ENCODE results near the gene LAMA4. TPM values are rescaled to one million over a fixed set of nuclear protein-coding genes. Genes with fewer than 3 reads are reported as not detected.

LAMA4 gene
- total RNA-seq, 1 donor from 2014 or later: 102 TPM

- Mint-ChIP-seq H3K4me3 (ENCODE audit: unreplicated experiment) (peak overlapping the region; percentile 96), H3K36me3 (ENCODE audit: low read depth) (no peaks in the 10 kb centered on the region), H3K27me3 (ENCODE audit: low read depth) (no peaks in the 10 kb centered on the region), H3K9me3 (ENCODE audit: low read depth) (no peaks in the 10 kb centered on the region), H3K4me1 (ENCODE audit: low read depth) (peaks cover 43% of the 10 kb centered on the region), H3K27ac (ENCODE audit: unreplicated experiment) (peak overlapping the region; percentile 94)
- TF ChIP-seq, protein P1, sequence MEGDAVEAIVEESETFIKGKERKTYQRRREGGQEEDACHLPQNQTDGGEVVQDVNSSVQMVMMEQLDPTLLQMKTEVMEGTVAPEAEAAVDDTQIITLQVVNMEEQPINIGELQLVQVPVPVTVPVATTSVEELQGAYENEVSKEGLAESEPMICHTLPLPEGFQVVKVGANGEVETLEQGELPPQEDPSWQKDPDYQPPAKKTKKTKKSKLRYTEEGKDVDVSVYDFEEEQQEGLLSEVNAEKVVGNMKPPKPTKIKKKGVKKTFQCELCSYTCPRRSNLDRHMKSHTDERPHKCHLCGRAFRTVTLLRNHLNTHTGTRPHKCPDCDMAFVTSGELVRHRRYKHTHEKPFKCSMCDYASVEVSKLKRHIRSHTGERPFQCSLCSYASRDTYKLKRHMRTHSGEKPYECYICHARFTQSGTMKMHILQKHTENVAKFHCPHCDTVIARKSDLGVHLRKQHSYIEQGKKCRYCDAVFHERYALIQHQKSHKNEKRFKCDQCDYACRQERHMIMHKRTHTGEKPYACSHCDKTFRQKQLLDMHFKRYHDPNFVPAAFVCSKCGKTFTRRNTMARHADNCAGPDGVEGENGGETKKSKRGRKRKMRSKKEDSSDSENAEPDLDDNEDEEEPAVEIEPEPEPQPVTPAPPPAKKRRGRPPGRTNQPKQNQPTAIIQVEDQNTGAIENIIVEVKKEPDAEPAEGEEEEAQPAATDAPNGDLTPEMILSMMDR (IDR thresholded peaks at IDR 0.05): no peak
- no peak for DNase-seq (ENCODE audit: low spot score)
Measured at GRCh38 chr6:112254921-112255320, 554 bp upstream of the LAMA4 start.

DNA sequence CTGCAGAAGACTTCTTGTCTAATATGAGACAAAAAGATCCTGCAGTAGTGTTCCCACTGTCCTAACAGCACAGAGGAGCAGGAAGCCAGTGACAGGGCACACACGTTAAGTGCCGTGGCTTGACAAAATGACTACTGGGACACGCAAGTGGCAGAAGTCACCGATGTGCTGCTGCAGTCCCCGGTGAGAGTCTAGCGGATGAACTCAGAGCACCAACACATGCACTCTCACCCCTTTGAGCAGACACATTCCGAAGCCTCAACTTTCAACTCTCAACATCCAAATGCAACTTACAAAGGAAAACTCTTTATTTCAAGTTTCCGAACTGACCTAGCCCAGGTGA is 898 bp downstream of the LAMA4 start:
- DNase-seq (ENCODE audit: low spot score): no peak
- peaks cover 4% of the 10 kb centered on the region for H3K36me3 Mint-ChIP-seq (ENCODE audit: low read depth)
- H3K4me3 Mint-ChIP-seq (ENCODE audit: unreplicated experiment): peak overlapping the region; percentile 96
- H3K27me3 Mint-ChIP-seq (ENCODE audit: low read depth): no peaks in the 10 kb centered on the region
- H3K9me3 Mint-ChIP-seq (ENCODE audit: low read depth): no peaks in the 10 kb centered on the region
- H3K27ac Mint-ChIP-seq (ENCODE audit: unreplicated experiment): peak overlapping the region; percentile 94
- TF ChIP-seq, protein P1 (IDR thresholded peaks at IDR 0.05): no peak
- peaks cover 53% of the 10 kb centered on the region for H3K4me1 Mint-ChIP-seq (ENCODE audit: low read depth)

DNA sequence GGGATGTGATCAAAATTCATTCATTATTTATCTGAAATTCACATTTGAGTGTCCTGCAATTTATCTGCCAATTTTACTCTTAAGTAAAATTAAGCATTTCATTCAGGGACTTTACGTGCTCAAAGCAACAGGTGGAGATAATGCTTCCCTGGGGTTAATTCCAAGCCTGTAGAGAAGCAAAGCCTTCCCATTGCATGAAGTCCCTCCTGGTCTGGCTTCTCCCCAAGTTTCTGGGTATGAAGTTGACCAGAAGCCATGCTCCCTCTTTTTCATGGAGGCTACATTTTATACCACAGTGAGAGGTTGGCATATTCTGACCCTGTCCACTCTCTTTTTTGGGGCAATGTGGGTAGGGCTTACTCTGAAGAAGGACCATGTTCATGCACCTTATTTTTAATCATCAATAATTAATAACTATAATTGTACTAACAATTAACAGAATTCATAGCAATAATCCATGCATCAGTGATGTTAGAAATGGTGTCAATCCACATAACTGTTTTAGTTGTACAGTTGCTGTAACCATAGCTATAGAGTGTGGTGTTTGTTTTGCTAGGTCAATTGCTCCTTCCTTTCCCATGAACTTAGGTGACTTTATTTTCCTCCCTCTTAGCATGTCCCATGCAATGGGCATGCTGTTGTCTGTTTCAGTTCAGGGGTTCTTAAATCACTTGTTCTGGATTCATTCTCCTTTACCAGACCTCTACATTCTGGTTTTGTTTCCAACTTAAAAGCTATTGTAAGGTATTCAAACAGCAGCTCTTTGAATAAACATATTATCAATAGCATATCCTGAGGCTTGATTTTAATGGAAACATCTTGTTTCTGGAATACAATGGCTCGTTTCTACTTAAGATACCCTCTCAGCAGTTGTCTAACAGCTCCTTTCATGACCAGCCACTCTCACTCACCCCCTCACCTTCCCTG is 1.5 kb downstream of the LAMA4 start:
- TF ChIP-seq, protein P1 (IDR thresholded peaks at IDR 0.05): no peak
- H3K27ac Mint-ChIP-seq (ENCODE audit: unreplicated experiment): peak overlapping the region; percentile 94
- H3K4me1 Mint-ChIP-seq (ENCODE audit: low read depth): peaks cover 55% of the 10 kb centered on the region
- no peaks in the 10 kb centered on the region for H3K27me3 Mint-ChIP-seq (ENCODE audit: low read depth)
- H3K4me3 Mint-ChIP-seq (ENCODE audit: unreplicated experiment): peak overlapping the region; percentile 96
- peaks cover 5% of the 10 kb centered on the region for H3K36me3 Mint-ChIP-seq (ENCODE audit: low read depth)
- no peak for DNase-seq (ENCODE audit: low spot score)
- no peaks in the 10 kb centered on the region for H3K9me3 Mint-ChIP-seq (ENCODE audit: low read depth)

DNA sequence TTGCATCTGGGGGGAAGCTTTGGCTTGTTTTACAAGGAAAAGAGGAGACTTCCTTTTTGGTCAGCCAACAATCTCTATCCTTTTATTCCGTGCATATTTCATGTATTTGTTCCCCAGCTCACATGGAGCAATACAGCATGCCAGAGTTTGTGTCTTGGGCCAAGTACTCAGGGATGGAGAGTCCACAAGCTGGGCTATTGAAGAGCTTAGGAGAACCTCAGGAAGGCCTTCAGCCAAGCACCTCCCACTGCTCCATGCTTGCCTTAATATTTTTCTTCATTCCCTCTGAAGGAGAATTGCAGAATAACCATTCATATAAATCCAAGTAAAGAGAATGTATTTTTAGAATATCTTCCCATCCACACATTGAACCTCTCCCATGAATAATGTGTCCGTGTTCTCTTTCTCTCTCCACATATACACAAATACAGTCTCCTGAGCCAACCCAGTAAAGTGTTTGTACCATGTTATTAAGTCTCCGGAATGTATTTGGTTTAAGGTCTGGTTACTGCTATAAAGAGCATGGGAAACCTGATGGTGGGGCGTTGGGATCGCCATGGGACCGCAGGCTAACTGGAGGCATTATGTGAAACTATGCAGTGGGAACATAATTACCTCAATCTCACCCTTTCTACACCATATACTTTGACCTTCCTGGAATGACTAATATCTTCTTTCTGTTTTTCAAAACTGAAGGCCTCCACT is 3.0 kb downstream of the LAMA4 start:
- no peaks in the 10 kb centered on the region for H3K27me3 Mint-ChIP-seq (ENCODE audit: low read depth)
- H3K4me3 Mint-ChIP-seq (ENCODE audit: unreplicated experiment): peak overlapping the region; percentile 96
- H3K27ac Mint-ChIP-seq (ENCODE audit: unreplicated experiment): peak overlapping the region; percentile 92
- H3K4me1 Mint-ChIP-seq (ENCODE audit: low read depth): peaks cover 69% of the 10 kb centered on the region
- TF ChIP-seq, protein P1 (IDR thresholded peaks at IDR 0.05): no peak
- H3K9me3 Mint-ChIP-seq (ENCODE audit: low read depth): no peaks in the 10 kb centered on the region
- no peak for DNase-seq (ENCODE audit: low spot score)
- H3K36me3 Mint-ChIP-seq (ENCODE audit: low read depth): peaks cover 6% of the 10 kb centered on the region

DNA sequence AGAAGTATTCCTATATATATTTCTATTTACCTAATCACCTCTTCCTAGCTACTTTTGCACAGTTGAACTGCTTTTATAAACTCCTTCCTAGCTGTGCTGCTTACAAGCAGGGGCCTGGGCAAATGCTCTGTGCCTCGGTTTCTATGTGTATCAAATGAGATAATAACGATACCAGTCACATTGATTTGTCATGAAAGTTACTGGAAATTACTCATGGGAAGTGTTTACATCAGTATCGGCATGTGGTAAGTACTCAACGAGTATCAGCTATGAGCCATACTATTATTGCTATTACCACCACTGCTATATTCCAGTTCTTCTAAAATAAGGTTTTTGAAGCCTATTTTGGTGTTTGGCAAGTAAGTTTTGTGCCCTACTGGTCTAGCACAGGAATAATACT is 4.9 kb downstream of the LAMA4 start:
- TF ChIP-seq, protein P1 (IDR thresholded peaks at IDR 0.05): no peak
- H3K27me3 Mint-ChIP-seq (ENCODE audit: low read depth): no peaks in the 10 kb centered on the region
- DNase-seq (ENCODE audit: low spot score): no peak
- peaks cover 80% of the 10 kb centered on the region for H3K4me1 Mint-ChIP-seq (ENCODE audit: low read depth)
- peaks cover 8% of the 10 kb centered on the region for H3K36me3 Mint-ChIP-seq (ENCODE audit: low read depth)
- no peak overlapping the region for H3K4me3 Mint-ChIP-seq (ENCODE audit: unreplicated experiment)
- H3K27ac Mint-ChIP-seq (ENCODE audit: unreplicated experiment): peak overlapping the region; percentile 34
- no peaks in the 10 kb centered on the region for H3K9me3 Mint-ChIP-seq (ENCODE audit: low read depth)
